Lower leg skin (tissue), 4 donors: ENCODE measurements around the gene CEACAM19. TPM values are rescaled to one million over a fixed set of nuclear protein-coding genes. Genes with fewer than 3 reads are reported as not detected.

ENCODE experiments used
- DNase-seq, 2 donors: peaks; one replicate each; pipeline ENCODE4 v3.0.0-alpha.2; 2019; ENCODE audit warnings: low spot score in 2 of 2
- H3K4me3 ChIP-seq: fragments of 200-600 bp; sonication (generic); 2 replicates; pipeline ENCODE4 v1.5.1; 2017; ENCODE audit warnings: mild to moderate bottlenecking, low read depth; ENCODE audit not compliant: poor library complexity, severe bottlenecking
- CTCF ChIP-seq, 3 donors: fragments of 450-650 bp; IDR thresholded peaks; one replicate each; pipeline ENCODE4 v1.5.1; 2016; ENCODE audit warnings: antibody characterized with exemption in 3 of 3, mild to moderate bottlenecking in 3 of 3, moderate library complexity in 2 of 3
- POLR2A ChIP-seq, 2 donors: fragments of 450-650 bp; IDR thresholded peaks; one replicate each; pipeline ENCODE4 v1.6.1; 2016 to 2017; ENCODE audit warnings: antibody characterized with exemption in 2 of 2, mild to moderate bottlenecking in 1 of 2, moderate library complexity in 1 of 2
- WGBS, 2 donors: methylation state at CpG; one replicate each; pipeline ENCODE4 v1.1.5; 2018; 5-methylcytosine and 5-hydroxymethylcytosine counted together
- intact Hi-C: fragments of 100-400 bp; cut with DNase I; formaldehyde crosslinking; loops from one replicate; pipeline ENCODE4 v1.15.0; 2023; ENCODE audit warnings: low total_unique reads
- total RNA-seq, 4 donors: library from RNA; depleted of rRNA; stranded (reverse); fragments of >200 nt; gene quantifications; one replicate each; pipeline ENCODE4 v1.1.0, GENCODE V29; 2016

CEACAM19 gene
- total RNA-seq, 4 donors from 2014 or later: 5.4 to 10.2 (median 8.0) TPM

GRCh38 chr19:44648631-44649251 lies 22.5 kb upstream of the CEACAM19 start:
- no peak for DNase-seq
- TF ChIP-seq POLR2A (IDR thresholded peaks at IDR 0.05) (no peak), CTCF (IDR thresholded peaks at IDR 0.05) (no peak)
- no peak overlapping the region for H3K4me3 ChIP-seq
- intact Hi-C loops: no loop called here
- 70 to 75% methylated on average over 3 of the region's 3 CpGs for WGBS, 2 donors

GRCh38 chr19:44649578-44650145 lies 21.6 kb upstream of the CEACAM19 start:
- TF ChIP-seq POLR2A (IDR thresholded peaks at IDR 0.05) (no peak), CTCF (IDR thresholded peaks at IDR 0.05) (no peak)
- H3K4me3 ChIP-seq: no peak overlapping the region
- no peak for DNase-seq
- WGBS, 2 donors: 88 to 94% methylated on average over 12 to 14 of the region's 15 CpGs
- intact Hi-C loops: no loop called here

- DNase-seq: no peak
- TF ChIP-seq CTCF (IDR thresholded peaks at IDR 0.05): no peak
- no peak overlapping the region for H3K4me3 ChIP-seq
- intact Hi-C loops: no loop called here
- 90 to 94% methylated on average over 5 of the region's 5 CpGs for WGBS, 2 donors
Measured at GRCh38 chr19:44653343-44653742, 17.9 kb upstream of the CEACAM19 start.

- intact Hi-C loops: no loop called here
- peak; percentile 69 to 91 for DNase-seq
- no peak overlapping the region for H3K4me3 ChIP-seq
- 50 to 52% methylated on average over 16 of the region's 16 CpGs for WGBS, 2 donors
- no peak for TF ChIP-seq POLR2A (IDR thresholded peaks at IDR 0.05)
- TF ChIP-seq CTCF (IDR thresholded peaks at IDR 0.05): no peak
Measured at GRCh38 chr19:44653977-44654774, 17.1 kb upstream of the CEACAM19 start.

GRCh38 chr19:44657211-44657921 lies 13.9 kb upstream of the CEACAM19 start:
- 42 to 45% methylated on average over 25 of the region's 25 CpGs for WGBS, 2 donors
- H3K4me3 ChIP-seq: no peak overlapping the region
- intact Hi-C loops: no loop called here
- peak in 1 of 3 donors; percentile 85 for TF ChIP-seq CTCF (IDR thresholded peaks at IDR 0.05)
- no peak for TF ChIP-seq POLR2A (IDR thresholded peaks at IDR 0.05)
- peak in 1 of 2 donors; percentile 89 for DNase-seq
